Kidney (tissue), 14 donors: ENCODE measurements around the gene SPINK2. TPM values are rescaled to one million over a fixed set of nuclear protein-coding genes. Genes with fewer than 3 reads are reported as not detected.
A peak's percentile ranks its signal among the peaks of the same experiment; 100 is the strongest.

Source experiments
- DNase-seq, 5 donors: peaks; one replicate each; pipeline ENCODE4 v3.0.0-alpha.2; 2013 to 2020
- FAIRE-seq: peaks from 2 replicates; lab custom pipeline; 2012; peaks lifted over from hg19 to GRCh38; lab: Jason Lieb, UNC
- H3K27ac ChIP-seq, 2 donors: one replicate each; pipeline ENCODE4 v1.7.0; 2013; ENCODE audit warnings: low read depth in 2 of 2, low read length in 2 of 2, inconsistent platforms in 1 of 2
- H3K27me3 ChIP-seq: one replicate; pipeline ENCODE4 v1.7.1; 2013; ENCODE audit warnings: low read length, inconsistent platforms; ENCODE audit not compliant: control insufficient read depth, insufficient read depth
- H3K36me3 ChIP-seq, 3 donors: one replicate each; pipeline versions ENCODE4 v1.7.0 to v1.7.1; 2013; ENCODE audit warnings: low read length in 3 of 3, control low read depth in 1 of 3, inconsistent platforms in 1 of 3; ENCODE audit not compliant: insufficient read depth in 3 of 3, control insufficient read depth in 2 of 3
- H3K4me1 ChIP-seq, 3 donors: one replicate each; pipeline versions ENCODE4 v1.7.0 to v1.7.1; 2013; ENCODE audit warnings: low read length in 3 of 3, inconsistent platforms in 1 of 3, low read depth in 1 of 3; ENCODE audit not compliant: control insufficient read depth in 2 of 3, insufficient read depth in 2 of 3
- H3K4me3 ChIP-seq, 3 donors: one replicate each; pipeline versions ENCODE4 v1.7.0 to v1.8.1; 2013; ENCODE audit warnings: low read length in 3 of 3, control low read depth in 1 of 3, inconsistent platforms in 1 of 3
- H3K9ac ChIP-seq, 3 donors: one replicate each; pipeline versions ENCODE4 v1.7.0 to v1.7.1; 2013; ENCODE audit warnings: low read length in 3 of 3, control low read depth in 1 of 3, inconsistent platforms in 1 of 3
- H3K9me3 ChIP-seq, 3 donors: one replicate each; pipeline versions ENCODE4 v1.7.0 to v1.7.1; 2013; ENCODE audit warnings: low read length in 3 of 3, control low read depth in 1 of 3, inconsistent platforms in 1 of 3; ENCODE audit not compliant: control insufficient read depth in 2 of 3, insufficient read depth in 1 of 3
- intact Hi-C: fragments of 100-400 bp; cut with DNase I; formaldehyde crosslinking; loops from one replicate; pipeline ENCODE4 v1.11.1; 2022
- polyA plus RNA-seq: library from polyadenylated mRNA; stranded (reverse); fragments of 350-450 nt; fragmentation: Illumina TruSeq; extraction: RNeasy Lipid Tissue Mini Kit (QIAGEN cat#74804); gene quantifications from one replicate; pipeline ENCODE4 v1.2.3, GENCODE V29; 2014; ENCODE audit warnings: low read depth, low replicate concordance; ENCODE audit not compliant: insufficient read depth
- total RNA-seq: library from RNA; stranded (reverse); fragmentation: NEBNext Ultra II Directional; extraction: Animal tissue kit (Norgen Biotek cat#: 25700); gene quantifications from one replicate; pipeline ENCODE4 v1.2.1, GENCODE V29; 2021
- TF ChIP-seq, protein P1 (sequence below): IDR thresholded peaks from 3 replicates; pipeline ENCODE4 v1.5.1; 2012; ENCODE audit warnings: mild to moderate bottlenecking, moderate library complexity, borderline replicate concordance; ENCODE audit not compliant: insufficient read depth; ENCODE audit errors: extremely low read depth
- donor health status: control.
- donor health status: control.
- donor health status: control.
- donor health status: control.
- donor health status: control.
- donor health status: DM: yes; HTN: yes; CAD: no.
- donor health status: Normal renal cell carcinoma (clear cell type).

The SPINK2 gene
- total and polyA plus RNA-seq, 2 donors from 2014 or later = 1.0 TPM; not detected in 1

DNA sequence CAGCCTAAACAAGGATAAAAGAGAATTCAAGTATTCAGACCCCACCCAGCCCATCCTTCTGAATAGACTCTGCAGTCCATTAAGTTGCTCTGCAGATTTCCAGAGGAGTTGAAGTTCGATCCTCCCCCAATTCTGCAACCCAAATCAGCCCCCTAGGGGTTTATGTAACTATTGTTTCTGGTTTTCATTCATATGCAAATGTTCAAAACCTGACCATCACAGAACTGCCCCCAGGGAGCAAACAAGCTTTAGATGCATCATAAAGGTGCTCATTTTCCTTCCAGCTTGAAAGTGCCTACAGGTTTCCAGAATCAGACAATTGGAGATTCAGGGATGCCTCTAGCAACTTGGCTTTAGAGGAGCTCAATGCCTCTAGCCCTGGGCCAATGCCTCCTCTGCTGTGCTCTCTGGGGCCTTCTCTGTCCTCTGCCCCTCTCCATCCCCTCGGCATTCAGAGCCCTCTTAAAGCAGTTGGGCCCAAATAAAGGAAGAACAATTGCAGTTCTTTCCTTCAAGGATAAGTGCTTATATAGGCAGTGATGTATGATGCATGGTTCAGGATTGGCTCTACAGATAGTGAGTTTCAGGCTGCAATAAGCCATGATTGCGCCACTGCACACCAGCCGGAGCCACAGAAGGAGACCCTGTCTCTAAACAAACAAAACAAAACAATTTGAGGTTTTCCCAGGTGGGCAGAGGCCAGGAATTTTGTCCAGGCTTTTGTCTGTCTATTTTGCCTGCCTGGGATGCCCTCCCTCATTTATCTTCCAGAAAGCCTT, 23.5 kb upstream of the SPINK2 start:
- no peak for FAIRE-seq
- no peaks in the 10 kb centered on the region for H3K9me3 ChIP-seq
- no peak overlapping the region for H3K27ac ChIP-seq
- no peak overlapping the region for H3K4me3 ChIP-seq
- TF ChIP-seq, protein P1, sequence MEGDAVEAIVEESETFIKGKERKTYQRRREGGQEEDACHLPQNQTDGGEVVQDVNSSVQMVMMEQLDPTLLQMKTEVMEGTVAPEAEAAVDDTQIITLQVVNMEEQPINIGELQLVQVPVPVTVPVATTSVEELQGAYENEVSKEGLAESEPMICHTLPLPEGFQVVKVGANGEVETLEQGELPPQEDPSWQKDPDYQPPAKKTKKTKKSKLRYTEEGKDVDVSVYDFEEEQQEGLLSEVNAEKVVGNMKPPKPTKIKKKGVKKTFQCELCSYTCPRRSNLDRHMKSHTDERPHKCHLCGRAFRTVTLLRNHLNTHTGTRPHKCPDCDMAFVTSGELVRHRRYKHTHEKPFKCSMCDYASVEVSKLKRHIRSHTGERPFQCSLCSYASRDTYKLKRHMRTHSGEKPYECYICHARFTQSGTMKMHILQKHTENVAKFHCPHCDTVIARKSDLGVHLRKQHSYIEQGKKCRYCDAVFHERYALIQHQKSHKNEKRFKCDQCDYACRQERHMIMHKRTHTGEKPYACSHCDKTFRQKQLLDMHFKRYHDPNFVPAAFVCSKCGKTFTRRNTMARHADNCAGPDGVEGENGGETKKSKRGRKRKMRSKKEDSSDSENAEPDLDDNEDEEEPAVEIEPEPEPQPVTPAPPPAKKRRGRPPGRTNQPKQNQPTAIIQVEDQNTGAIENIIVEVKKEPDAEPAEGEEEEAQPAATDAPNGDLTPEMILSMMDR = no peak
- no peak overlapping the region for H3K9ac ChIP-seq
- no peak for DNase-seq
- peaks cover 0 to 3% (median 0%) of the 10 kb centered on the region in 3 donors for H3K4me1 ChIP-seq
- H3K36me3 ChIP-seq = no peaks in the 10 kb centered on the region
- intact Hi-C loops = no loop called here
- no peaks in the 10 kb centered on the region for H3K27me3 ChIP-seq

DNA sequence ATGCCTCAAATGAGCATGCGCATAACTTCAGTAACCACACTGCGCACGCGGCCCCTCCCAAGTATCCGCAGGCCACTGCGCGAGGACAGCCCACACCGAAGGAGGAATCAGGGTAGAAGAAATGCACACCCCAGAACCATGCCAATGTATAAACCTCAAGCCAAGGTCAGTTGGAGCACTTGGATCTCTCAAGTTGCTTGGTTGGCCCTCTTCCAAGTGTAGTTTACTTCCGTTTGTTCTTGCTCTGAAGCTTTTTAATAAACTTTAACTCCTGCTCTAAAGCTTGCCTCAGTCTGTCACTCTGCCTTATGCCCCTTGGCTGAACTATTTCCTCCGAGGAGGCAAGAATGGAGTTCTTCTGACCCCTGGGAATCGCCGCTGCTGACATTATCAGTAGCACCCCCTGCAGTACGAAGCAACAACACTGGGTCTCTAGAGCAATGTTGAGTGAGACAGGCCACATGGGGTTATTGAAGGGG, 22.0 kb upstream of the SPINK2 start:
- H3K4me3 ChIP-seq = no peak overlapping the region
- H3K36me3 ChIP-seq = no peaks in the 10 kb centered on the region
- H3K27me3 ChIP-seq = no peaks in the 10 kb centered on the region
- H3K27ac ChIP-seq = no peak overlapping the region
- no peak for FAIRE-seq
- H3K9me3 ChIP-seq = no peaks in the 10 kb centered on the region
- intact Hi-C loops = no loop called here
- DNase-seq = peak in 2 of 5 donors; percentile 30 to 62
- H3K4me1 ChIP-seq = peaks cover 0 to 3% (median 0%) of the 10 kb centered on the region in 3 donors
- H3K9ac ChIP-seq = no peak overlapping the region
- TF ChIP-seq, protein P1 = no peak

DNA sequence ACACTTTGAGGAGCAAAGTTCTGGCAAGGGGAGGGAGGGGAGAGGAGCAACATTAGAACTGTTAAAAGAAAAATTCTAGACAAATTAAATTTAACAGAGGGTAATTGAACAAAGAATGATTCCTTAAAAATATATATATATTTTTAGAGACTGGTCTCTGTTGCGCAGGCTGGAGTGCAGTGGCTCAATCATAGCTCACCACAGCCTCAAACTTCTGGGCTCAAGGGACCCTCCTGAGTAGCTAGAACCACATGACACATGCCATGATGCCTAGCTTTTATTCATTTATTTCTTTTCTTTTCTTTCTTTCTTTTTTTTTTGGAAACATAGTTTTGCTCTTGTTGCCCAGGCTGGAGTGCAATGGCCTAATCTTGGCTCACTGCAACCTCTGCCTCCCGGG, 19.1 kb upstream of the SPINK2 start:
- H3K27me3 ChIP-seq = no peaks in the 10 kb centered on the region
- FAIRE-seq (no peak), DNase-seq (no peak)
- H3K4me3 ChIP-seq = no peak overlapping the region
- H3K27ac ChIP-seq = no peak overlapping the region
- TF ChIP-seq, protein P1 = no peak
- no peak overlapping the region for H3K9ac ChIP-seq
- H3K36me3 ChIP-seq = no peaks in the 10 kb centered on the region
- H3K9me3 ChIP-seq = no peaks in the 10 kb centered on the region
- intact Hi-C loops = no loop called here
- H3K4me1 ChIP-seq = peaks cover 0 to 3% (median 0%) of the 10 kb centered on the region in 3 donors
